ENCODE measurements around the gene ASIC1. TPM values are rescaled to one million over a fixed set of nuclear protein-coding genes. Genes with fewer than 3 reads are reported as not detected.

The ASIC1 gene
- total RNA-seq, 1 donor from 2014 or later = 4.1 TPM

- no peak for DNase-seq
Observed at GRCh38 chr12:50041062-50041860, 16.1 kb upstream of the ASIC1 start.

- no peak for DNase-seq
Observed at GRCh38 chr12:50041962-50042361, 15.4 kb upstream of the ASIC1 start.

- DNase-seq = no peak
Observed at GRCh38 chr12:50042693-50043092, 14.7 kb upstream of the ASIC1 start.

GRCh38 chr12:50043308-50043707 is 14.1 kb upstream of the ASIC1 start:
- DNase-seq = no peak

- no peak for DNase-seq
Observed at GRCh38 chr12:50043854-50044253, 13.5 kb upstream of the ASIC1 start.

- DNase-seq = no peak
Observed at GRCh38 chr12:50047693-50048250, 9.6 kb upstream of the ASIC1 start.

- no peak for DNase-seq
Observed at GRCh38 chr12:50049254-50050118, 7.9 kb upstream of the ASIC1 start.

GRCh38 chr12:50050119-50050385 is 7.3 kb upstream of the ASIC1 start:
- no peak for DNase-seq

GRCh38 chr12:50050410-50051098 is 6.8 kb upstream of the ASIC1 start:
- DNase-seq = peak; percentile 81

GRCh38 chr12:50051101-50051806 is 6.1 kb upstream of the ASIC1 start:
- DNase-seq = no peak

- DNase-seq = no peak
Observed at GRCh38 chr12:50052544-50052943, 4.9 kb upstream of the ASIC1 start.

GRCh38 chr12:50052964-50053363 is 4.4 kb upstream of the ASIC1 start:
- DNase-seq = no peak

GRCh38 chr12:50053583-50053982 is 3.8 kb upstream of the ASIC1 start:
- no peak for DNase-seq

- DNase-seq = peak; percentile 53
Observed at GRCh38 chr12:50055831-50056638, 1.4 kb upstream of the ASIC1 start.

- no peak for DNase-seq
Observed at GRCh38 chr12:50056639-50056976, 788 bp upstream of the ASIC1 start.

- no peak for DNase-seq
Observed at GRCh38 chr12:50057896-50058670, 687 bp downstream of the ASIC1 start.

GRCh38 chr12:50058743-50059312 is 1.4 kb downstream of the ASIC1 start:
- DNase-seq = no peak

- no peak for DNase-seq
Observed at GRCh38 chr12:50059440-50060119, 2.2 kb downstream of the ASIC1 start.

GRCh38 chr12:50060120-50060468 is 2.7 kb downstream of the ASIC1 start:
- DNase-seq = no peak

- no peak for DNase-seq
Observed at GRCh38 chr12:50061171-50061570, 3.8 kb downstream of the ASIC1 start.
